Subcutaneous abdominal adipose tissue (tissue), 5 donors: Measurements from ENCODE around the gene CORO7.

Experiments
- H3K27ac ChIP-seq: one replicate; pipeline ENCODE4 v1.7.0; 2013; ENCODE audit warnings: low read depth, mild to moderate bottlenecking, inconsistent platforms, low read length, moderate library complexity
- H3K27me3 ChIP-seq, 5 donors: one replicate each; pipeline ENCODE4 v1.7.0; 2013; ENCODE audit warnings: low read length in 5 of 5, inconsistent platforms in 1 of 5; ENCODE audit not compliant: control insufficient read depth in 5 of 5, insufficient read depth in 4 of 5
- H3K36me3 ChIP-seq, 5 donors: one replicate each; pipeline ENCODE4 v1.7.0; 2013; ENCODE audit warnings: low read length in 5 of 5; ENCODE audit not compliant: control insufficient read depth in 5 of 5, insufficient read depth in 5 of 5
- H3K4me1 ChIP-seq, 5 donors: one replicate each; pipeline ENCODE4 v1.7.0; 2013; ENCODE audit warnings: low read length in 5 of 5, mild to moderate bottlenecking in 3 of 5, moderate library complexity in 1 of 5; ENCODE audit not compliant: control insufficient read depth in 5 of 5, insufficient read depth in 5 of 5
- H3K4me3 ChIP-seq, 5 donors: one replicate each; pipeline ENCODE4 v1.7.0; 2013; ENCODE audit warnings: low read length in 5 of 5, low read depth in 1 of 5
- H3K9ac ChIP-seq, 5 donors: one replicate each; pipeline ENCODE4 v1.7.0; 2013; ENCODE audit warnings: low read length in 5 of 5, mild to moderate bottlenecking in 4 of 5, moderate library complexity in 3 of 5
- H3K9me3 ChIP-seq, 5 donors: one replicate each; pipeline ENCODE4 v1.7.0; 2013; ENCODE audit warnings: low read length in 5 of 5; ENCODE audit not compliant: control insufficient read depth in 5 of 5
- donor health status: healthy.
- donor health status: healthy.
- donor health status: healthy.
- donor health status: healthy.
- donor health status: healthy.

The CORO7 gene

GRCh38 chr16:4412159-4412558 is 4.2 kb downstream of the CORO7 start:
- Histone ChIP-seq H3K9ac (no peak overlapping the region), H3K27ac (no peak overlapping the region), H3K36me3 (peaks cover 0 to 55% (median 21%) of the 10 kb centered on the region in 5 donors), H3K4me1 (peaks cover 4 to 45% (median 36%) of the 10 kb centered on the region in 5 donors), H3K27me3 (no peaks in the 10 kb centered on the region), H3K9me3 (no peaks in the 10 kb centered on the region), H3K4me3 (no peak overlapping the region)

- peaks cover 0 to 56% (median 22%) of the 10 kb centered on the region in 5 donors for H3K36me3 ChIP-seq
- H3K27me3 ChIP-seq, result no peaks in the 10 kb centered on the region
- no peak overlapping the region for H3K27ac ChIP-seq
- no peak overlapping the region for H3K4me3 ChIP-seq
- H3K9me3 ChIP-seq, result no peaks in the 10 kb centered on the region
- H3K9ac ChIP-seq, result no peak overlapping the region
- peaks cover 4 to 41% (median 32%) of the 10 kb centered on the region in 5 donors for H3K4me1 ChIP-seq
Measured at GRCh38 chr16:4411684-4412083, 4.7 kb downstream of the CORO7 start.

DNA sequence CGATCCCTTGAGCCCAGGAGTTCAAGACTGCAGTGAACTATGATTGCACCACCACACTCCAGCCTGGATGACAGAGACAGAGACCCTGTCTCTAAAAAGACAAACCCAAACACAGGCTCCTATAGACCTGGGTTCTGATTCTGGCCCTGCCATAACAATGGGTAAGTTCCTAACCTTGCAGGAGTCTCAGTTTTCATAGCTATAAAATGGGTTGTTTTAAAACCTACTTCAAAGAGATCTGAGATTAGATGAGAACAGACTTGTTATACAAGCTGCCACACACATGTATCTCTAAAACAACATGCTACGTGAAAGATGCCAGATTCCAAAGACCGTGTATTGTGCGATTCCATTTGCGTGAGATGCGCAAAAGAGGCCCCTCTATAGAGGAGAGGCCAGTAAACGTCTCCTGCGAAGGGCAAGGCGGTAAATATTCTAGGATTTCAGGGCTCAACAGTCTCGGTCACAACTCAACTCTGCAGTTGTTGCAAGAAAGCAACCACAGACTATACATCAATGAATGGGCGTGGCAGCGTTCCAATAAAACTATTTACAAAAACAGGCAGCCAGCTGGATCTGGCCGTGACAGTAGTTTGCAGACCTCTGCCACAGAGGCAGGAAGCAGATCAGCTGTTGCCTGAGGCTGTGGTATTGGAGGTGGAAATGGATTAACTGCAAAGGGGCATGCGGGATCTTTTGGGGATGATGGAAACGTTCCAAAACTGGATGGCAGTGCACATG is 5.9 kb downstream of the CORO7 start:
- peak overlapping the region in 1 of 5 donors; percentile 28 for H3K9ac ChIP-seq
- peaks cover 0 to 67% (median 29%) of the 10 kb centered on the region in 5 donors for H3K36me3 ChIP-seq
- no peak overlapping the region for H3K27ac ChIP-seq

DNA sequence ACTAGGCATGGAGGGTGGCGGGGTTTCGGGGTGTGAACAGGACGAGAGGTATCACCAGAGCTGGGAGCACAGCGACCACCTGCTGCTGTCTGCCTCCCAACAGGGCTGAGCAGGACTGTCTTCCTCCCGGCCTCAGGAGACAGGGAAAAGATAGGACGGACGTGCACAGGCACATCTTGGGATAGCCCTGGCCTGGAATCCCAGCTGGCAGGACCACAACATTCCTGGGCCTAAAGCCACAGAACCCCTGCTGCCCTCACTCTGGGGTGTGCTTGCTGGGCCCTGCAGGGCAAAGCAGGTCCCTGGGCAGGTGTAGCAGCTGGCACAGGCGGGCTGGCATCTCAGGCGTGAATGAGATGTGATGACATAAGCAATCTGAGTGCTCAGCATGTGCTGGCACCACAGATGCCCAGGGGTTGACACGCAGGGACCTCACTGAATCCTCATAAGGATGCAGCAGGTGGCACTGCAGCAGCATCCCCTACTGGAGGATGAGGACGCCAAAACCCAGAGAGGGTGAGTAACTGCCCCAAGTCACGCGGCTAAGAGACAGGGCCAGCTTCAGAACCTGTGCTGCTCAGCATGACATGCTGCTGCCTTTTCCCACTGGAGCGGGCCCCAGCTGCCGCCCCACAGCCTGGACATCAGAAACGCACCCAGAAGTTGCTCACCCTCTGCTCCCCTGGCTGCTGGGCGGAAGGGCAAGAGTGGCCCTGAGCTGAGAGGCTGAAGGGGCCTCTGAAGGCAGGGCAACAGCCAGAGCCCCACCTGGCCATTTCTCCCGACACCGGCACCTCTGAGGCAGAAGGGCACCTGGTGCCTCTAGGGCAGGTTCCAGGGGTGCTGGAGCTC is 7.1 kb downstream of the CORO7 start:
- H3K27me3 ChIP-seq, result no peaks in the 10 kb centered on the region
- no peak overlapping the region for H3K27ac ChIP-seq
- peaks cover 0 to 79% (median 40%) of the 10 kb centered on the region in 5 donors for H3K36me3 ChIP-seq

More for the DNA sequence above, 5.9 kb downstream of the CORO7 start:
- Histone ChIP-seq H3K4me1 (peaks cover 3 to 32% (median 26%) of the 10 kb centered on the region in 5 donors), H3K9me3 (no peaks in the 10 kb centered on the region), H3K4me3 (no peak overlapping the region), H3K27me3 (no peaks in the 10 kb centered on the region)

DNA sequence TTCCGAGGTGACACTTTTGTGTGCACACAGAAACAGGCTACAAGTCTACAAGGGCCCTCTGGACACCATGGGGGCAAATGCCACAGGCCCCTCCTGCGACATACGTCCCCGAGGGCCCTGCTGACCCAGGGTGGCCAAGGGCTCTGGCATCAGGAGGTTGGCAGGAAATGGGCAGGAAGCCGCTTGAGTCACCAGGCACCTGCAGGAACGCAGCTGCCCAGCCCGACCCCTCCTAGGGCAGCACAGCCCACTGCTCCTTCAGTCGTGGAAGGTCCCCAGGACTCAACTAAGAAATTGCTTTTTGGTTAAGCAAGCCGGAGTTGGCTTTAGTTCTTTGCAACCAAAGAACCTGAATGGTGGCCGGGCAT is 8.1 kb downstream of the CORO7 start:
- H3K27ac ChIP-seq, result no peak overlapping the region
- no peak overlapping the region for H3K9ac ChIP-seq
- H3K27me3 ChIP-seq, result no peaks in the 10 kb centered on the region
- peaks cover 0 to 88% (median 46%) of the 10 kb centered on the region in 5 donors for H3K36me3 ChIP-seq
- peaks cover 0 to 20% (median 14%) of the 10 kb centered on the region in 5 donors for H3K4me1 ChIP-seq
- no peaks in the 10 kb centered on the region for H3K9me3 ChIP-seq
- no peak overlapping the region for H3K4me3 ChIP-seq

More for the DNA sequence above, 7.1 kb downstream of the CORO7 start:
- H3K4me1 ChIP-seq, result peaks cover 0 to 20% (median 14%) of the 10 kb centered on the region in 5 donors
- H3K9ac ChIP-seq, result no peak overlapping the region
- no peaks in the 10 kb centered on the region for H3K9me3 ChIP-seq
- H3K4me3 ChIP-seq, result no peak overlapping the region

DNA sequence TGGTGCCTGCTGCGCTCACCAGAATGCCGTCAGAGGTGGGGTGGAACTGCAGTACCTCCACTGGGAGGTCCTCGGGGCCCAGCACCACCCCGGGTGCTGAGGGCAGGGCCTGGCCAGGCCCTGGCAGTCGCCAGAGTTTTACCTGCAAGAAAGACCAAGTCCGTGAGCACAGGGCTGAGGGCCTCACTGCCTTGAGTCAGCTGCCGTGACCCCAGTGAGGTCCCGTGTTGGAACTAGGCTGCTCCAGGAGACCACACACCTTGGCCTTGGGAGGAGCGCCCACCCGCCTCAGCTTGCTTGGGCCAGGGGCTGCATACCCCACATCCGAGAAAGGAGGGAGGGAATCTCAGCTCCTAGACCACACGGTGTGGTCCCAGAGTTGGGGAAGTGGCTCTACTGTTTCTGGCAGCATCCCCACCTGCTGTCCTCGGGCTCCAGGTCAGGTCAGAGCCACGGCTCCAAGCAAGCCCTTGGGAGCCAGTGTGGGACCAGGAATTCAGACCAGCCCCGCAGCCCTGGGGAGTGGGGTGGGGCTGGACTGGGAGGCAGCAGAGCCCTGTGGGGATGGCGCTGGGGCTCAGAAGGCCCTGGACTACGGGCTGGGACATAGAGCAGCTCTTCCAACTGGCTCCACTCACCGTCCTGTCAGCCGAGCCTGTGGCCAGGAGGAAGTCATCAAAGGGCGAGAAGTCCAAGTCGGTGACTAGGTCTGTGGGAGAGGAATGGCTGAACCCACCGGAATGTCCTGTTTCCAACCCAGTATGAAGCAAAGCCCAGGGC is 8.7 kb downstream of the CORO7 start:
- Histone ChIP-seq H3K27ac (no peak overlapping the region), H3K9ac (no peak overlapping the region), H3K4me3 (no peak overlapping the region), H3K9me3 (no peaks in the 10 kb centered on the region), H3K36me3 (peaks cover 0 to 88% (median 46%) of the 10 kb centered on the region in 5 donors), H3K27me3 (no peaks in the 10 kb centered on the region), H3K4me1 (peaks cover 0 to 20% (median 14%) of the 10 kb centered on the region in 5 donors)

GRCh38 chr16:4404967-4405696 is 11.3 kb downstream of the CORO7 start:
- H3K4me3 ChIP-seq, result no peak overlapping the region
- H3K27ac ChIP-seq, result no peak overlapping the region
- peaks cover 0 to 14% (median 4%) of the 10 kb centered on the region in 5 donors for H3K4me1 ChIP-seq
- no peaks in the 10 kb centered on the region for H3K27me3 ChIP-seq
- no peaks in the 10 kb centered on the region for H3K9me3 ChIP-seq
- H3K9ac ChIP-seq, result no peak overlapping the region
- peaks cover 0 to 77% (median 45%) of the 10 kb centered on the region in 5 donors for H3K36me3 ChIP-seq

- no peak overlapping the region for H3K27ac ChIP-seq
- peaks cover 0 to 74% (median 43%) of the 10 kb centered on the region in 5 donors for H3K36me3 ChIP-seq
- no peaks in the 10 kb centered on the region for H3K27me3 ChIP-seq
- H3K4me1 ChIP-seq, result peaks cover 0 to 15% (median 9%) of the 10 kb centered on the region in 5 donors
- no peaks in the 10 kb centered on the region for H3K9me3 ChIP-seq
- H3K4me3 ChIP-seq, result no peak overlapping the region
- no peak overlapping the region for H3K9ac ChIP-seq
Measured at GRCh38 chr16:4404247-4404966, 12.0 kb downstream of the CORO7 start.
